HFF-Myc (cell line): ENCODE data around the gene FCRLA.

Source experiments
- DNase-seq: peaks from one replicate; pipeline ENCODE4 v3.0.0-alpha.2; 2011; ENCODE audit warnings: low read depth; ENCODE audit errors: extremely low read depth
- H3K4me3 ChIP-seq: replicated peaks from 2 replicates; pipeline ENCODE4 v1.5.1; 2011; ENCODE audit warnings: low read depth, mild to moderate bottlenecking, control low read depth, low read length
- CTCF ChIP-seq: IDR thresholded peaks from 2 replicates; pipeline ENCODE4 v1.5.1; 2012; ENCODE audit warnings: mild to moderate bottlenecking, low read depth, low read length, control low read depth; ENCODE audit errors: missing control alignments

Gene FCRLA

GRCh38 chr1:161731981-161732718 lies 25.1 kb downstream of the FCRLA start:
- no peak for TF ChIP-seq CTCF
- H3K4me3 ChIP-seq: no peak overlapping the region
- no peak for DNase-seq

- no peak for DNase-seq
- H3K4me3 ChIP-seq: no peak overlapping the region
- TF ChIP-seq CTCF: no peak
Measured at GRCh38 chr1:161733526-161733925, 26.5 kb downstream of the FCRLA start.

GRCh38 chr1:161735837-161736236 lies 28.8 kb downstream of the FCRLA start:
- no peak for DNase-seq
- TF ChIP-seq CTCF: no peak
- no peak overlapping the region for H3K4me3 ChIP-seq

- DNase-seq: no peak
- no peak overlapping the region for H3K4me3 ChIP-seq
- TF ChIP-seq CTCF: no peak
Measured at GRCh38 chr1:161736335-161736969, 29.4 kb downstream of the FCRLA start.

- no peak for DNase-seq
- H3K4me3 ChIP-seq: no peak overlapping the region
- no peak for TF ChIP-seq CTCF
Measured at GRCh38 chr1:161737625-161738024, 30.6 kb downstream of the FCRLA start.

GRCh38 chr1:161738627-161739287 lies 31.7 kb downstream of the FCRLA start:
- no peak overlapping the region for H3K4me3 ChIP-seq
- peak; percentile 58 for TF ChIP-seq CTCF
- DNase-seq: no peak
